ENCODE results near the gene FUZ. TPM values are rescaled to one million over a fixed set of nuclear protein-coding genes. Genes with fewer than 3 reads are reported as not detected.

FUZ gene
- total and polyA plus RNA-seq, 7 donors = 7.4 to 32.9 (median 21.0) TPM

DNA sequence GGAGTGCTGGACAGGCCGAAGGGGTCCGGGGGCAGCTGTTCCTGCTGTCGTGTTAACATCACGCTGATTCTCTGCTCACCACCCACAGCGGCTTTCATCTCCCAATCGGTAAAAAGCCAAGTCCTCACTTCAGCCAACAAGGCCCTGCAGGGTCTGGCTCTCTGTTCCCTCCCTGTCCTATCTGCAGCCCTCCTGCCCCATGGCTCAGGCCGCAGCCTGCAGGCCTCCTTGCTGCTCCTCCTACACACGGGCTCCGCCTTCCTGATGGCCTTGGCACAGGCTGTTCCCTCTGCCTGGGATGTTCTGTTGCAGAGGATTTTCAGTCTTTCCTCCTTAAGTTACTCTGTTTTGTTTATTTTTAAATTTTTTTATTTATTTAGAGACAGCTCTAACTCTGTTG lies 22.2 kb downstream of the FUZ start:
- TF ChIP-seq POLR2AphosphoS5 (IDR thresholded peaks at IDR 0.05) (no peak), POLR2A (IDR thresholded peaks at IDR 0.05) (no peak), EP300 (IDR thresholded peaks at IDR 0.05) (no peak)
- TF ChIP-seq, protein P1, sequence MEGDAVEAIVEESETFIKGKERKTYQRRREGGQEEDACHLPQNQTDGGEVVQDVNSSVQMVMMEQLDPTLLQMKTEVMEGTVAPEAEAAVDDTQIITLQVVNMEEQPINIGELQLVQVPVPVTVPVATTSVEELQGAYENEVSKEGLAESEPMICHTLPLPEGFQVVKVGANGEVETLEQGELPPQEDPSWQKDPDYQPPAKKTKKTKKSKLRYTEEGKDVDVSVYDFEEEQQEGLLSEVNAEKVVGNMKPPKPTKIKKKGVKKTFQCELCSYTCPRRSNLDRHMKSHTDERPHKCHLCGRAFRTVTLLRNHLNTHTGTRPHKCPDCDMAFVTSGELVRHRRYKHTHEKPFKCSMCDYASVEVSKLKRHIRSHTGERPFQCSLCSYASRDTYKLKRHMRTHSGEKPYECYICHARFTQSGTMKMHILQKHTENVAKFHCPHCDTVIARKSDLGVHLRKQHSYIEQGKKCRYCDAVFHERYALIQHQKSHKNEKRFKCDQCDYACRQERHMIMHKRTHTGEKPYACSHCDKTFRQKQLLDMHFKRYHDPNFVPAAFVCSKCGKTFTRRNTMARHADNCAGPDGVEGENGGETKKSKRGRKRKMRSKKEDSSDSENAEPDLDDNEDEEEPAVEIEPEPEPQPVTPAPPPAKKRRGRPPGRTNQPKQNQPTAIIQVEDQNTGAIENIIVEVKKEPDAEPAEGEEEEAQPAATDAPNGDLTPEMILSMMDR (IDR thresholded peaks at IDR 0.05) = no peak
- Histone ChIP-seq H3K4me3 (no peak overlapping the region), H3K27ac (peak overlapping the region in 1 of 4 donors; percentile 8), H3K9me3 (no peaks in the 10 kb centered on the region), H3K27me3 (no peaks in the 10 kb centered on the region), H3K36me3 (peaks cover 18 to 67% (median 35%) of the 10 kb centered on the region in 4 donors), H3K4me1 (peaks cover 0 to 4% (median 0%) of the 10 kb centered on the region in 4 donors)
- peak; percentile 80 for DNase-seq
- intact Hi-C loops (cut with DNase I) = no loop called here
- 81 to 84% methylated on average over 9 of the region's 9 CpGs for WGBS, 2 donors

DNA sequence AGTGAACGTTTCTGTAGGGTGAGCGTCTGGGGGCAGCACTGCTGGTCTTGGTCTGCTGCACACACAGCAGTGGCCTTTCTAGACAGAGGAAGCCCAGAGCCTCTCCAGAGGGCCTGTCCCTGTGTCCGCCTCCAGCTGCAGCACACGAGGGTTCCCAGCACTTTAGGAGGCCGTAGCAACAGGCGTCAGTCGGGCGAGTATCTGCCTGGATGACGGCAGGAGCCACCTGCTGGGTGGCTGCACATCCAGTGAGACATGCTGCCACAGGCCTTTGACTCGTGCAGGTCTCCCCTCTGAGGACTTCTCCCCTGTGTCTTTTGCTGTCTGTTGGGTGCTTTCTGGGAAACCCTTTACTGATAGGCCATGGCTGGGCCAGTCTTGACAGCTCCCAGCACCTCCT lies 24.2 kb downstream of the FUZ start:
- peaks cover 4 to 66% (median 19%) of the 10 kb centered on the region in 4 donors for H3K36me3 ChIP-seq
- intact Hi-C loops (cut with DNase I) = no loop called here

DNA sequence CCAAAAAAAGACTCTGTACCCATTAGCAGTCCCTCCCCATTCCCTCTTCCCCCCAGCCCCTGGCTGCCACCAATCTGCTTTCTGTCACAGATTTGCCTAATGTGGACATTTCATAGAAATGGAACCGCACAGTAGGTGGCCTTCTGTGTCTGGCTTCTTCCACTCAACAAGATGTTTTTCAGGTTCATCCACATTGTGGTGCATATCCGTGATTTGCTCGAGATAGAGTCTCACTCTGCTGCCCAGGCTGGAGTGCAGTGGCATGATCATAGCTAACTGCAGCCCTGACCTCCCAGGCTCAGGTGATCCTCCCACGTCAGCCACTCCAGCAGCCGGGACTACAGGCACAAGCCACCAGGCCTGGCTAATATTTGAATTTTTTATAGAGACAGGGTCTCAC lies 25.3 kb downstream of the FUZ start:
- H3K27me3 ChIP-seq = no peaks in the 10 kb centered on the region

More for the DNA sequence above, 24.2 kb downstream of the FUZ start:
- TF ChIP-seq POLR2A (IDR thresholded peaks at IDR 0.05) (no peak), EP300 (IDR thresholded peaks at IDR 0.05) (no peak)
- TF ChIP-seq, protein P1 (IDR thresholded peaks at IDR 0.05) = no peak
- no peaks in the 10 kb centered on the region for H3K9me3 ChIP-seq
- H3K27ac ChIP-seq = no peak overlapping the region
- DNase-seq = no peak
- no peak overlapping the region for H3K4me3 ChIP-seq
- H3K4me1 ChIP-seq = peaks cover 0 to 4% (median 0%) of the 10 kb centered on the region in 4 donors
- 90% methylated on average over 10 of the region's 10 CpGs for WGBS, 2 donors
- H3K27me3 ChIP-seq = no peaks in the 10 kb centered on the region

DNA sequence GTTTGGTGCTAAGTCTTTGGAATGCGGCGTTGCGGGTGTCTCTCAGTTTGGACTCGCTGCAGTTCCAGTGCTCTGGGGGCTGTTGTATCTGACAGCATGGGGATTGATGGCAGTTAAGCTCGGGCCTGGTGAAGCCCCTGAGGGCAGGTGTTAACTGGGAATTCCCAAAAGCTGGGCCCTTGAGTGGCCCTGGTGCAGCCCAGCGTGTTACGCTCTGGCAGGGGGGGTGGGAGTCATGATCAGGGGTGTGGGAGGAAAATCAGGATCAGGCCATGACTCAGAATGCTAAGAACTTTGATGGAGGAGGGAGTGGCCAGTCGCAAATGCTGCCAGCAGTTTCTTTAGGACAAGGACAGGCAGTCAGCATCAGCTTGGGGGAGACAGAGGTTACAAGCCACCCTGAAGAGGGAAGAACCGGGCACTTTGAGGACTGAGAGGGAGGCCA lies 26.7 kb downstream of the FUZ start:
- no peaks in the 10 kb centered on the region for H3K9me3 ChIP-seq
- 83 to 84% methylated on average over 9 of the region's 9 CpGs for WGBS, 2 donors
- intact Hi-C loops (cut with DNase I) = no loop called here
- no peak overlapping the region for H3K4me3 ChIP-seq
- H3K27me3 ChIP-seq = no peaks in the 10 kb centered on the region
- peaks cover 11 to 59% (median 15%) of the 10 kb centered on the region in 4 donors for H3K36me3 ChIP-seq
- peaks cover 0 to 4% (median 0%) of the 10 kb centered on the region in 4 donors for H3K4me1 ChIP-seq
- DNase-seq = no peak
- TF ChIP-seq EP300 (IDR thresholded peaks at IDR 0.05) = no peak
- TF ChIP-seq, protein P1 (IDR thresholded peaks at IDR 0.05) = no peak
- TF ChIP-seq POLR2AphosphoS5 (IDR thresholded peaks at IDR 0.05) = no peak
- no peak for TF ChIP-seq POLR2A (IDR thresholded peaks at IDR 0.05)
- H3K27ac ChIP-seq = peak overlapping the region in 1 of 4 donors; percentile 12

More for the DNA sequence above, 25.3 kb downstream of the FUZ start:
- H3K36me3 ChIP-seq = peaks cover 7 to 66% (median 19%) of the 10 kb centered on the region in 4 donors
- H3K9me3 ChIP-seq = no peaks in the 10 kb centered on the region
- TF ChIP-seq, protein P1 (IDR thresholded peaks at IDR 0.05) = no peak
- TF ChIP-seq POLR2A (IDR thresholded peaks at IDR 0.05) (no peak), POLR2AphosphoS5 (IDR thresholded peaks at IDR 0.05) (no peak), EP300 (IDR thresholded peaks at IDR 0.05) (no peak)
- 93 to 96% methylated on average over 5 of the region's 5 CpGs for WGBS, 2 donors
- intact Hi-C loops (cut with DNase I) = no loop called here
- H3K4me3 ChIP-seq = no peak overlapping the region
- no peak overlapping the region for H3K27ac ChIP-seq
- peaks cover 0 to 4% (median 0%) of the 10 kb centered on the region in 4 donors for H3K4me1 ChIP-seq
- DNase-seq = no peak

DNA sequence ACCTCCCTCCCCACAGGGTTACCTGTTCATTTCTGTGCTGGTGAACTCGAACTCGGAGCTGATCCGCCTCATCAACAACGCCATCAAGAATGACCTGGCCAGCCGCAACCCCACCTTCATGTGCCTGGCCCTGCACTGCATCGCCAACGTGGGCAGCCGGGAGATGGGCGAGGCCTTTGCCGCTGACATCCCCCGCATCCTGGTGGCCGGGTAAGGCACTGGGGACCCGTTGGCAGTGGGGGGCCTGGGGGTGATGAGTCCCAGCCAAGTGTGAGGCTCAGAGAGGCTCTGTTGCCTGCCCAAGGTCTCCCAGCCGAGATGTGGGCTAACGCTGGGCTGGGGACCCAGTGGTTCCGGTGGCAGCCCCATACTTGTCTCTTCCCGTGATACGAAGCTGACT lies 30.6 kb downstream of the FUZ start:
- no peak overlapping the region for H3K27ac ChIP-seq
- intact Hi-C loops (cut with DNase I) = no loop called here
- TF ChIP-seq POLR2A (IDR thresholded peaks at IDR 0.05) (no peak), EP300 (IDR thresholded peaks at IDR 0.05) (no peak), POLR2AphosphoS5 (IDR thresholded peaks at IDR 0.05) (no peak)
- TF ChIP-seq, protein P1 (IDR thresholded peaks at IDR 0.05) = no peak
- H3K27me3 ChIP-seq = no peaks in the 10 kb centered on the region
- 96 to 97% methylated on average over 18 of the region's 18 CpGs for WGBS, 2 donors
- peaks cover 0 to 4% (median 0%) of the 10 kb centered on the region in 4 donors for H3K4me1 ChIP-seq
- DNase-seq = no peak
- H3K9me3 ChIP-seq = no peaks in the 10 kb centered on the region
- H3K36me3 ChIP-seq = peaks cover 11 to 42% (median 15%) of the 10 kb centered on the region in 4 donors
- H3K4me3 ChIP-seq = no peak overlapping the region

Data from sigmoid colon (tissue), 7 donors.